ENCODE measurements around the gene IQCC. TPM values are rescaled to one million over a fixed set of nuclear protein-coding genes. Genes with fewer than 3 reads are reported as not detected.
A peak's percentile ranks its signal among the peaks of the same experiment; 100 is the strongest.

IQCC gene
- polyA plus RNA-seq, 3 donors, result 0.18 to 0.31 (median 0.28) TPM

DNA sequence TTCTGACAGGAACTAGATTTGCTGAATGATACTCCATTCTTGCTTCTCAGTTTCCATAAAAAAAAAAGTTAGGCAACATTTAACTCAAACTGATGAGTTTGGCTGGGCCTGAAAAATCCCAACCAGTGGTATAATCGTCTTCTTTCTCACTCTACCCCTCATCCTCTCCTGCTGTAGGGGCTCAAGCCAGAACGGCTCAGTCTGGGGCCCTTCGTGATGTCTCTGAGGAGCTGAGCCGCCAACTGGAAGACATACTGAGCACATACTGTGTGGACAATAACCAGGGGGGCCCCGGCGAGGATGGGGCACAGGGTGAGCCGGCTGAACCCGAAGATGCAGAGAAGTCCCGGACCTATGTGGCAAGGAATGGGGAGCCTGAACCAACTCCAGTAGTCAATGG lies 24.4 kb upstream of the IQCC start:
- TF ChIP-seq, protein P1, sequence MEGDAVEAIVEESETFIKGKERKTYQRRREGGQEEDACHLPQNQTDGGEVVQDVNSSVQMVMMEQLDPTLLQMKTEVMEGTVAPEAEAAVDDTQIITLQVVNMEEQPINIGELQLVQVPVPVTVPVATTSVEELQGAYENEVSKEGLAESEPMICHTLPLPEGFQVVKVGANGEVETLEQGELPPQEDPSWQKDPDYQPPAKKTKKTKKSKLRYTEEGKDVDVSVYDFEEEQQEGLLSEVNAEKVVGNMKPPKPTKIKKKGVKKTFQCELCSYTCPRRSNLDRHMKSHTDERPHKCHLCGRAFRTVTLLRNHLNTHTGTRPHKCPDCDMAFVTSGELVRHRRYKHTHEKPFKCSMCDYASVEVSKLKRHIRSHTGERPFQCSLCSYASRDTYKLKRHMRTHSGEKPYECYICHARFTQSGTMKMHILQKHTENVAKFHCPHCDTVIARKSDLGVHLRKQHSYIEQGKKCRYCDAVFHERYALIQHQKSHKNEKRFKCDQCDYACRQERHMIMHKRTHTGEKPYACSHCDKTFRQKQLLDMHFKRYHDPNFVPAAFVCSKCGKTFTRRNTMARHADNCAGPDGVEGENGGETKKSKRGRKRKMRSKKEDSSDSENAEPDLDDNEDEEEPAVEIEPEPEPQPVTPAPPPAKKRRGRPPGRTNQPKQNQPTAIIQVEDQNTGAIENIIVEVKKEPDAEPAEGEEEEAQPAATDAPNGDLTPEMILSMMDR (IDR thresholded peaks at IDR 0.05), result no peak
- no peak overlapping the region for H3K9ac ChIP-seq (ENCODE audit: insufficient read depth, low read length, poor library complexity, severe bottlenecking)
- H4K20me1 ChIP-seq (ENCODE audit: insufficient read depth, low read length), result peaks cover 33% of the 10 kb centered on the region
- peaks cover 30 to 40% of the 10 kb centered on the region in 2 donors for H3K36me3 ChIP-seq (replicated peaks in 1 of 2; ENCODE audit: control insufficient read depth in 1 of 2, insufficient read depth in 2 of 2, low read length in 2 of 2)
- peaks cover 0 to 2% (median 0%) of the 10 kb centered on the region in 3 donors for H3K27me3 Mint-ChIP-seq (ENCODE audit: low read depth in 3 of 3)
- H3K79me2 ChIP-seq (ENCODE audit: insufficient read depth, low read length), result peaks cover 51% of the 10 kb centered on the region
- no peaks in the 10 kb centered on the region for H3K9me3 ChIP-seq (replicated peaks in 1 of 2; ENCODE audit: control insufficient read depth in 1 of 2, insufficient read depth in 1 of 2, low read length in 2 of 2)
- peak overlapping the region in 1 of 2 donors; percentile 55 for H3K27ac ChIP-seq (ENCODE audit: low read depth in 1 of 2, low read length in 2 of 2)
- H3K4me1 Mint-ChIP-seq, result peaks cover 51% of the 10 kb centered on the region
- H3K4me3 ChIP-seq (replicated peaks in 1 of 3; ENCODE audit: low read depth in 2 of 3, low read length in 3 of 3), result peak overlapping the region in 1 of 3 experiments; percentile 77
- H3K4me2 ChIP-seq (replicated peaks; ENCODE audit: extremely low read depth, low read length, poor library complexity, severe bottlenecking), result peak overlapping the region; percentile 86
- H3K4me3 Mint-ChIP-seq, result peak overlapping the region; percentile 90 to 95
- H3K36me3 Mint-ChIP-seq, result peaks cover 23 to 50% of the 10 kb centered on the region in 2 donors
- H3K27me3 ChIP-seq (ENCODE audit: control insufficient read depth in 2 of 2, insufficient read depth in 2 of 2, low read length in 2 of 2), result no peaks in the 10 kb centered on the region
- no peaks in the 10 kb centered on the region for H3K9me3 Mint-ChIP-seq
- peak overlapping the region in 6 of 7 donors; percentile 46 to 97 (median 94) for H3K27ac Mint-ChIP-seq
- DNase-seq, result no peak
- H3K4me1 ChIP-seq (ENCODE audit: control insufficient read depth in 1 of 2, insufficient read depth in 2 of 2, low read length in 2 of 2), result peaks cover 35 to 41% of the 10 kb centered on the region in 2 donors
- WGBS (ENCODE audit: insufficient coverage), result 95% methylated on average over 9 of the region's 9 CpGs
- intact Hi-C loops (cut with micrococcal nuclease), result loop anchor here in 1 of 2 donors (10.0 kb wide), 1 partner anchor 114 kb away; the partner anchor contains the start of gene HDAC1
- no peak overlapping the region for H2AFZ ChIP-seq (ENCODE audit: insufficient read depth, low read depth, low read length, poor library complexity, severe bottlenecking)

DNA sequence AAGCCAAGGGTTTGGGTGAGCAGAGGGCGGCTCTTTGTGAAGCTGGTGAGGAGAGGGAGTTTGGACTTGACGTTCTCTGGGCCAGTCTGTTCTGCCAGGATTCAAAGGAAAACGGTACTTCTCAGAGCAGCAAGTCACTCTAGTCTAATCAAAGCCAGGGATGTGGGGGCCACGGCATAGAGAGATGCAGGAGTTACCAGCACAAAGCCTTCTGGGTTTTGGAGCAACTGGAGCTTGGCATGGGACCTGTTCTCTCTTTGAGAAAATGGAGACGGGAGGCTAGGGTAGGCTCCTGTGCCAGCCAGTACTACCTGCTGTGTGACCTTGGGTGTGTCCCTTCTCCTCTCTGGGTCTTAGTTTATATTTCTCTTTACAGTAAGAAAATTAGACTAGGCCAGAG lies 23.9 kb upstream of the IQCC start:
- Histone ChIP-seq H3K4me1 (ENCODE audit: control insufficient read depth in 1 of 2, insufficient read depth in 2 of 2, low read length in 2 of 2) (peaks cover 35 to 41% of the 10 kb centered on the region in 2 donors), H3K79me2 (ENCODE audit: insufficient read depth, low read length) (peaks cover 56% of the 10 kb centered on the region), H3K9me3 (replicated peaks in 1 of 2; ENCODE audit: control insufficient read depth in 1 of 2, insufficient read depth in 1 of 2, low read length in 2 of 2) (no peaks in the 10 kb centered on the region), H3K27ac (ENCODE audit: low read depth in 1 of 2, low read length in 2 of 2) (peak overlapping the region in 1 of 2 donors; percentile 55), H3K27me3 (ENCODE audit: control insufficient read depth in 2 of 2, insufficient read depth in 2 of 2, low read length in 2 of 2) (no peaks in the 10 kb centered on the region), H3K9ac (ENCODE audit: insufficient read depth, low read length, poor library complexity, severe bottlenecking) (no peak overlapping the region), H3K4me3 (replicated peaks in 1 of 3; ENCODE audit: low read depth in 2 of 3, low read length in 3 of 3) (peak overlapping the region in 1 of 3 experiments; percentile 4), H3K36me3 (replicated peaks in 1 of 2; ENCODE audit: control insufficient read depth in 1 of 2, insufficient read depth in 2 of 2, low read length in 2 of 2) (peaks cover 35 to 45% of the 10 kb centered on the region in 2 donors), H3K4me2 (replicated peaks; ENCODE audit: extremely low read depth, low read length, poor library complexity, severe bottlenecking) (peak overlapping the region; percentile 86), H4K20me1 (ENCODE audit: insufficient read depth, low read length) (peaks cover 38% of the 10 kb centered on the region), H2AFZ (ENCODE audit: insufficient read depth, low read depth, low read length, poor library complexity, severe bottlenecking) (no peak overlapping the region)
- H3K27me3 Mint-ChIP-seq (ENCODE audit: low read depth in 3 of 3), result peaks cover 0 to 2% (median 0%) of the 10 kb centered on the region in 3 donors
- intact Hi-C loops (cut with micrococcal nuclease), result loop anchor here in 1 of 2 donors (10.0 kb wide), 1 partner anchor 113 kb away; the partner anchor contains the start of gene HDAC1
- WGBS (ENCODE audit: insufficient coverage), result 100% methylated on average over 4 of the region's 5 CpGs
- no peaks in the 10 kb centered on the region for H3K9me3 Mint-ChIP-seq
- TF ChIP-seq, protein P1 (IDR thresholded peaks at IDR 0.05), result no peak
- no peak overlapping the region for H3K4me3 Mint-ChIP-seq
- H3K36me3 Mint-ChIP-seq, result peaks cover 28 to 55% of the 10 kb centered on the region in 2 donors
- peaks cover 54% of the 10 kb centered on the region for H3K4me1 Mint-ChIP-seq
- H3K27ac Mint-ChIP-seq, result peak overlapping the region in 5 of 7 donors; percentile 56 to 97 (median 80)
- DNase-seq, result no peak
